Adrenal gland (tissue), 5 donors: ENCODE results near the gene CRY1.

ENCODE experiments used
- POLR2A ChIP-seq, 2 donors: fragments of 450-650 bp; IDR thresholded peaks; one replicate each; pipeline ENCODE4 v1.6.1; 2017; ENCODE audit warnings: antibody characterized with exemption in 2 of 2, mild to moderate bottlenecking in 2 of 2, moderate library complexity in 1 of 2
- TF ChIP-seq, protein P1 (sequence below), 6 experiments: fragments of 450-650 bp in 4 of 6; fragments of 200-600 bp in 2 of 6; sonication (generic) in 1 of 6; IDR thresholded peaks; 1 replicate in 5 of 6; 2 replicates in 1 of 6; pipeline versions ENCODE4 v1.5.1 to v1.8.0; 2016 to 2021; ENCODE audit warnings: antibody characterized with exemption in 6 of 6, mild to moderate bottlenecking in 2 of 6, moderate library complexity in 1 of 6
- donor health status: DM: no; HTN: no; CAD: no.

DNA sequence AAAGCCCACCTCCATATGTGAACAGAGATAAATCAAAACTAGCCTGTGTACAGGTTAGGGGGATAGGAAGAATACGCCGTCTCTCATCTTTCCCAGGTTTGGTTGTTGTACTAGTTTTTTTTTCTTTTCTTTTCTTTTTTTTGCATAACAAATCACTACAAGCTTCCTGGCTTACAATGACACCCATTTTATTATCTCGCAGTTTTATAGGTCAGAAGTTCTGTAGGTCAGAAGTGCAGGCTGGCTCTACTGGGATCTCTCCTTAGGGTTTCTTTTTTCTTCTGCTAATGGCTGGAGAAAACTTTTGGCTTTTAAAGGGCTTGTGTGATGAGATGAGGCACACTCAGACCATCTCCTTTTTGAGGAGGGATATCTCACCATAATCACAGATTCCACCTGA lies 25.7 kb upstream of the CRY1 start:
- TF ChIP-seq, protein P1, sequence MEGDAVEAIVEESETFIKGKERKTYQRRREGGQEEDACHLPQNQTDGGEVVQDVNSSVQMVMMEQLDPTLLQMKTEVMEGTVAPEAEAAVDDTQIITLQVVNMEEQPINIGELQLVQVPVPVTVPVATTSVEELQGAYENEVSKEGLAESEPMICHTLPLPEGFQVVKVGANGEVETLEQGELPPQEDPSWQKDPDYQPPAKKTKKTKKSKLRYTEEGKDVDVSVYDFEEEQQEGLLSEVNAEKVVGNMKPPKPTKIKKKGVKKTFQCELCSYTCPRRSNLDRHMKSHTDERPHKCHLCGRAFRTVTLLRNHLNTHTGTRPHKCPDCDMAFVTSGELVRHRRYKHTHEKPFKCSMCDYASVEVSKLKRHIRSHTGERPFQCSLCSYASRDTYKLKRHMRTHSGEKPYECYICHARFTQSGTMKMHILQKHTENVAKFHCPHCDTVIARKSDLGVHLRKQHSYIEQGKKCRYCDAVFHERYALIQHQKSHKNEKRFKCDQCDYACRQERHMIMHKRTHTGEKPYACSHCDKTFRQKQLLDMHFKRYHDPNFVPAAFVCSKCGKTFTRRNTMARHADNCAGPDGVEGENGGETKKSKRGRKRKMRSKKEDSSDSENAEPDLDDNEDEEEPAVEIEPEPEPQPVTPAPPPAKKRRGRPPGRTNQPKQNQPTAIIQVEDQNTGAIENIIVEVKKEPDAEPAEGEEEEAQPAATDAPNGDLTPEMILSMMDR (IDR thresholded peaks at IDR 0.05) = no peak
- no peak for TF ChIP-seq POLR2A (IDR thresholded peaks at IDR 0.05)
